GM10248 (cell line): Measurements from ENCODE around the gene CLMN.
A peak's percentile ranks its signal among the peaks of the same experiment; 100 is the strongest.

ENCODE experiments used
- CTCF ChIA-PET: fragments of 300-600 bp; sonication (Branson Sonifier 250); formaldehyde crosslinking; extraction: SDS; loops from one replicate; lab custom pipeline; 2021; ENCODE audit warnings: antibody characterized with exemption; lab: Yijun Ruan, JAX
- POLR2A ChIA-PET: fragments of 350-650 bp; sonication (Branson Sonifier 250); formaldehyde crosslinking; extraction: SDS; loops from one replicate; lab custom pipeline; 2020; ENCODE audit warnings: antibody characterized with exemption; lab: Yijun Ruan, JAX
- DNase-seq: peaks from one replicate; pipeline ENCODE4 v3.0.0; 2012; ENCODE audit errors: extremely low spot score
- TF ChIP-seq, protein P1 (sequence below): IDR thresholded peaks from 2 replicates; pipeline ENCODE4 v1.5.1; 2012; ENCODE audit warnings: mild to moderate bottlenecking, low read depth; ENCODE audit errors: extremely low read depth, missing control alignments, control extremely low read depth

Gene CLMN

DNA sequence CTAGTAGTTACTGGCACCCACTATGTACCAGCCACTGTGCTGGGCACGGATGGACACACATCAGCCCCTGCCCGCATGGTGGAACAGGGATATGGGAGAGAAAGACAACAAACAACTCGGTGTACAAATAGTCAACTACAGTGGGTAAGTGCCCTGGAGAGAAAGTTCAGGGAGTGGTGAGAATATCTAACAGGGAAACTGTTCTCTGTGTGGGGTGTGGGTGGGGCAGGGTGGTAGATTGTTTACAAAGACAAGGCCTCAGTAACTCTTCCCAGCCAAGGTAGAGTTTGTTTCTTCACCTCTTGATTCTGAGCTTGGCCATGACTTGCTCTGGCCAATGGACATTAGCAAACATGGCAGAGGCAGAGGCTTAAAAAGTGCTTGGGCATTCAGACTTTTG lies 12.9 kb upstream of the CLMN start:
- POLR2A ChIA-PET, result no interaction called here
- TF ChIP-seq, protein P1, sequence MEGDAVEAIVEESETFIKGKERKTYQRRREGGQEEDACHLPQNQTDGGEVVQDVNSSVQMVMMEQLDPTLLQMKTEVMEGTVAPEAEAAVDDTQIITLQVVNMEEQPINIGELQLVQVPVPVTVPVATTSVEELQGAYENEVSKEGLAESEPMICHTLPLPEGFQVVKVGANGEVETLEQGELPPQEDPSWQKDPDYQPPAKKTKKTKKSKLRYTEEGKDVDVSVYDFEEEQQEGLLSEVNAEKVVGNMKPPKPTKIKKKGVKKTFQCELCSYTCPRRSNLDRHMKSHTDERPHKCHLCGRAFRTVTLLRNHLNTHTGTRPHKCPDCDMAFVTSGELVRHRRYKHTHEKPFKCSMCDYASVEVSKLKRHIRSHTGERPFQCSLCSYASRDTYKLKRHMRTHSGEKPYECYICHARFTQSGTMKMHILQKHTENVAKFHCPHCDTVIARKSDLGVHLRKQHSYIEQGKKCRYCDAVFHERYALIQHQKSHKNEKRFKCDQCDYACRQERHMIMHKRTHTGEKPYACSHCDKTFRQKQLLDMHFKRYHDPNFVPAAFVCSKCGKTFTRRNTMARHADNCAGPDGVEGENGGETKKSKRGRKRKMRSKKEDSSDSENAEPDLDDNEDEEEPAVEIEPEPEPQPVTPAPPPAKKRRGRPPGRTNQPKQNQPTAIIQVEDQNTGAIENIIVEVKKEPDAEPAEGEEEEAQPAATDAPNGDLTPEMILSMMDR, result no peak
- CTCF ChIA-PET, result no interaction called here
- DNase-seq, result no peak

DNA sequence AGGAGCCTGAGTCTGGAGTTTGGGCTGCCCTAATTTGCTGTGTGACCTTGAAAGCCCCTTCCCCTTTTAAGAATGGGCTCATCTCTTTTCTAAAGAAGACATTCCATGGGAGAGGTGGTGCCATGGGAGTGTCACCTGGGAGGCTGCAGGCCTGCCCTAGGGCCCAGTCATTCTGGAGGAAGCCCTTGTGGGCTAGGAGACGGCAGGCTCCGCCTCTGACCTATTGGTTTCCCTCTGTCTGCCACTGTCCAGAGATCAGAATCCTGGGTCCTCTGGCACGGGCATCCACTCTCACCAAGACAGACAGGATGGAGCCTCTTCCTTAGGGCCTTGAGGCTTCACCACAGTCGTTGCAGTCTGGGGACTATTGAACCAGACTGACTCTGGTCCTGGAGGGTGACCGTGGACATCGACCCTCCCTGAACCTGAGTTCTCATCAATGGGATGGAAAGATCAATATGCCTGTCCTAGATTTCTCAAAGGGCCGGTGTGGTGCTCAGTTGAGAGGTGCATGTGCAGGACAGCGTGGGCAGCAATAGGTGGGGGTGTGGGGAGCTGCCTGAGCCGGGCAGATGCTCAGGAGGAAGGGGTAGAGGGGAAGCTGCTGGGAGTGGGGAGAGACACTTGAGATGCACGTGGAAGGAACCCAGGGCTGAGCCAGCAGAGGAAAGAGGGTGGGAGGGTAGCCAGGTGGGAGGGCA lies 12.2 kb upstream of the CLMN start:
- POLR2A ChIA-PET, result no interaction called here
- TF ChIP-seq, protein P1, result no peak
- CTCF ChIA-PET, result no interaction called here

DNA sequence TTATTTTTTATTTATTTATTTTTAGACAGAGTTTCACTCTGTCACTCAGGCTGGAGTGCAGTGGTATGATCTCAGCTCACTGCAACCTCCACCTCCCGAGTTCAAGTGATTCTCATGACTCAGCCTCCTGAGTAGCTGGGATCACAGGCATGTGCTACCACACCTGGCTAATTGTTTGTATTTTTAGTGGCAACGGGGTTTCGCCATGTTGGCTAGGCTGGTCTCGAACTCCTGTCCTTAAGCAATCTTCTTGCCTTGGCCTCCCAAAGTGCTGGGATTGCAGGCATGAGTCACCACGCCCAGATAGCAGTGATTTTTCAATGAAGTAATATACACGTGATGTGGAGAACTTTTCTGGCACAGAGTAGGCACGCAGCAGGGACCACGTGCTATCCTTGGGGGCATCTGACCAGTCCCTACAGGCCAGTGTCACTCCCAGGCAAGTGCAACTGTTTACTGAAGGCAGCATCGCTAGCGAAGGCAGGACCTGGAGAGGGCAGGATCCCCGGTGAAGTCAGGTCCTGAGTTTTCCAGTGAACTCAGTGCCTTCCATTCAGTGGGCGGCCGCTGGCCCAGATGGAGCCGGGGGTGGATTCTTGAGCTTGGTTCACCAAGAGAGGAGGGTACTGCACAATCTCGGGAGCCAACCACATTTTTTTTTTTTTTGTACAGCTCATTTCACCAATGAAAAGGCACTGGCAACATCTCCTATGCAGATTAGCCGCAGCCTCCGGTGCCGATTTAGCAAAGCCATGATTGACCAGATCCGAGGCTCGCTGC lies 11.1 kb upstream of the CLMN start:
- CTCF ChIA-PET, result interaction anchor here (3.2 kb wide), 1 partner anchor 10 kb away, joined by 13 read pairs; no protein-coding TSS in a partner anchor
- DNase-seq, result no peak
- POLR2A ChIA-PET, result interaction anchor here (0.5 to 0.7 kb wide), 2 partner anchors 19 to 39 kb away, joined by 3 read pairs; no protein-coding TSS in a partner anchor
- TF ChIP-seq, protein P1, result no peak

More for the DNA sequence above, 12.2 kb upstream of the CLMN start:
- no peak for DNase-seq

DNA sequence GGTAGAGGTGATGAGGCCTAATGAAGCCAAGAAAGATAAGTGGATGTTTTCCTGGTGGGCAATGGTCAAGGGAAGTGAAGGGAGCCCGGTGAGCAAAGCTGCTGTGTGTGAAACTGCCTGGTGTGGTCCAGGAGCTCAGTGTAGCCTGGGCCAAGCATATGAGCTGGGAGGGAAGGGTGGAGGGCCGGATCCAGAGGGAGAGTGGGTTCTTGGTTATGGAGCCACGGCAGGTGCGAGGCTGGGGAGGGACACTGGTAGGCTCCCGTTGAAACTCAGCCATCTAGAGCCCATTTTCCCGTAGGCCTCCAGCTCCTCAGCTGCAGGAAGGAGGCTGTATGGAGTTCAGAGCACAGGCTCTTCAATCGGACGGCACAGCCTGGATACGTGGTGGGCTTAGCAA lies 10.2 kb upstream of the CLMN start:
- CTCF ChIA-PET, result interaction anchor here (3.2 kb wide), 1 partner anchor 11 kb away, joined by 13 read pairs; no protein-coding TSS in a partner anchor
- TF ChIP-seq, protein P1, result no peak
- POLR2A ChIA-PET, result no interaction called here
- no peak for DNase-seq

DNA sequence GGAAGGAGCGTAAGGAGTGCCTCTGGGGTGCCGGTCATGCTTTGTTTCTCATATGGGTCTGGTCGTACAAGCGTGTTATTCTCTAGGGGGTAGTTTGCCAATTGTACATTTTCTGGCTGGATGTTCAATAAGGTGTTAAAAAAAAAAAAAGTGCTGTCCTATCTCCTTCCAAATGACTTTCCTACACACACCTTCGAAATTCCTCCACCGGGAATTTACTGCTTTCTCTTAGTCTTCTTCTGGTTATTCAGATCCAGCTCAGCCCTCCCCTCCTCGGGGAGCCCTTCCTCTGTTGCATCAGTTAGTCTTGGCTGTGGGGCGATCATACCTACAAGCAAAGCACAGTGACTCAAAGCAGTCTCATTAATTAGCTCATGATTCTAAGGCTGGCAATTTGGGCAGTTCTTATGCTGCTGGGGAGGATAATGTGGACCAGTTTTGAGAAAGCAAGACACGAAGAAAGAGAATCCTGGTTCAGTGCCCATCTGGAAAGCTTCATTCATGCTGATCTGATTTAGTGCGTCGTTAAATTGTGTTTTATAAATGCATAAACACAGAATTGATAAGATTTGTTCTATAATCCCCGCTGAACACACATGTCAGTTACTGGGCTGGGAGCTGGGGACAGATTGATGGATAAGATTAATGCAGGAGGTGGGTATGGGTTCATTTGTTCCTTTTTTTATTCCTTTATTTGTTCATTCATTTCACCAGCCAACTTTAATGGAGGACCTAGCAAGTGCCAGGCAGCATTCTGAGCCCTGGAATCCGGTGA lies 9.2 kb upstream of the CLMN start:
- CTCF ChIA-PET, result interaction anchor here (1.0 to 3.2 kb wide), 4 partner anchors 9 to 40 kb away, joined by 3 to 13 read pairs (median 6); no protein-coding TSS in a partner anchor
- TF ChIP-seq, protein P1, result no peak
- POLR2A ChIA-PET, result no interaction called here
- no peak for DNase-seq

DNA sequence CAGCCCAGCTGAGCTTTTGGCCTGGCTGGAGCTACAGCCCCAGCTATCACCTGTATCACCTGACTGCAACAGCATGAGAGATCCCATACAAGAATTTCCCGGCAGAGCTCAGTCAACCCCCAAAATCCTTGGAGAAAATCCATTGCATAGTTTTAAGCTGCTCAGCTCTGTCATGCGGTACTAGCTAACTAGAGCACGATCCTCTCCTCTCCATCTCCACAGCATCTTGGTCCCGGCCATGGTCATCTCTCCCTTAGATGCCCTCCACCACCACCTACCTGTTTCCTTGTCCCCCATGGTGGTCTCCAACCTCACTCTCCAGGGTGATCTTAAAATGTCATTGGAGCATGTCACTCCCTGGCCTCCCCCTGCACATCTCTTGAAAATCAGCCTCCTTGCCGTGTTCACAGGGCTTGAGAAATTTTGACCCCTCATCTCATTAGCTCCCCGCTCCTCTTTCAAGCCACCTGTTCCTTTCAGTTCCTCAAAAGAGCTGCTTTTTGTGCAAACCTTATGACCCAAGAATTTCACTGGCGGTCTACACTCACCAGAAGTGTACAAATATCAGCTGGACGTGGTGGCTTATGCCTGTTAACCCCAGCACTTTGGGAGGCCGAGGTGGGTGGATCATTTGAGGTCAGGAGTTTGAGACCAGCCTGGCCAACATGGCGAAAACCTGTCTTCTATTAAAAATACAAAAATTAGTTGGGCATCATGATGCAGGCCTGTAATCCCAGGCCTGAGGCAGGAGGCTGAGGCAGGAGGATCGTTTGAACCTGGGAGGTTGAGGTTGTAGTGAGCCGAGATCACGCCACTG lies 8.1 kb upstream of the CLMN start:
- POLR2A ChIA-PET, result interaction anchor here (0.6 kb wide), 1 partner anchor 8 kb away, joined by 3 read pairs; the partner anchor contains the start of gene CLMN
- TF ChIP-seq, protein P1, result no peak
- CTCF ChIA-PET, result interaction anchor here (0.7 to 2.2 kb wide), 7 partner anchors 9 to 666 kb away, joined by 3 to 13 read pairs (median 5); no protein-coding TSS in a partner anchor
- DNase-seq, result peak; percentile 82
